OCI-LY1 (cell line): Measurements from ENCODE around the gene CEMIP2.

Source experiments
- CTCF ChIP-seq: fragments of 200-600 bp; sonication (generic), shearing (Covaris generic); IDR thresholded peaks from 2 replicates; pipeline ENCODE4 v1.5.1; 2017; ENCODE audit warnings: mild to moderate bottlenecking, antibody characterized with exemption, low read length, moderate library complexity, mixed read lengths
- EZH2 ChIP-seq: fragments of 200-600 bp; sonication (generic), shearing (Covaris generic); IDR thresholded peaks from 2 replicates; pipeline ENCODE4 v1.8.0; 2017; ENCODE audit warnings: borderline replicate concordance, mixed run types, mild to moderate bottlenecking, antibody characterized with exemption, low read length, moderate library complexity, mixed read lengths

- TF ChIP-seq CTCF (peak; percentile 23), EZH2 (no peak)
Measured at GRCh38 chr9:71716138-71716909, 52.0 kb downstream of the CEMIP2 start.
